Type B pancreatic cell (in vitro differentiated cells): ENCODE results near the gene FOXO1. TPM values are rescaled to one million over a fixed set of nuclear protein-coding genes. Genes with fewer than 3 reads are reported as not detected.

Experiments
- DNase-seq: peaks from one replicate; pipeline ENCODE4 v3.0.0; 2021; ENCODE audit warnings: mixed read lengths; ENCODE audit not compliant: unreplicated experiment; ENCODE audit errors: extremely low spot score
- H3K27ac Mint-ChIP-seq: 2 replicates; pipeline ENCODE4 v1.8.0; 2021; ENCODE audit warnings: mild to moderate bottlenecking, mixed read lengths
- H3K27me3 Mint-ChIP-seq: 2 replicates; pipeline ENCODE4 v1.8.0; 2021; ENCODE audit warnings: mixed read lengths
- H3K36me3 Mint-ChIP-seq: 2 replicates; pipeline ENCODE4 v1.8.0; 2021; ENCODE audit warnings: mixed read lengths
- H3K4me1 Mint-ChIP-seq: one replicate; pipeline ENCODE4 v1.8.0; 2021; ENCODE audit warnings: mixed read lengths; ENCODE audit not compliant: unreplicated experiment
- H3K4me3 Mint-ChIP-seq: 2 replicates; pipeline ENCODE4 v1.8.0; 2021; ENCODE audit warnings: mild to moderate bottlenecking, mixed read lengths
- H3K9me3 Mint-ChIP-seq: 2 replicates; pipeline ENCODE4 v1.8.0; 2021; ENCODE audit warnings: mixed read lengths
- total RNA-seq: library from RNA; stranded (reverse); gene quantifications from 2 replicates; pipeline ENCODE4 v1.2.1, GENCODE V29; 2021; ENCODE audit warnings: low replicate concordance
- TF ChIP-seq, protein P1 (sequence below): fragments of 200-600 bp; sonication (generic); conservative IDR thresholded peaks from 2 replicates; pipeline ENCODE4 v1.5.0; 2021; ENCODE audit warnings: antibody characterized with exemption, mild to moderate bottlenecking

Gene FOXO1
- total RNA-seq, 1 donor from 2014 or later = 21.5 TPM

DNA sequence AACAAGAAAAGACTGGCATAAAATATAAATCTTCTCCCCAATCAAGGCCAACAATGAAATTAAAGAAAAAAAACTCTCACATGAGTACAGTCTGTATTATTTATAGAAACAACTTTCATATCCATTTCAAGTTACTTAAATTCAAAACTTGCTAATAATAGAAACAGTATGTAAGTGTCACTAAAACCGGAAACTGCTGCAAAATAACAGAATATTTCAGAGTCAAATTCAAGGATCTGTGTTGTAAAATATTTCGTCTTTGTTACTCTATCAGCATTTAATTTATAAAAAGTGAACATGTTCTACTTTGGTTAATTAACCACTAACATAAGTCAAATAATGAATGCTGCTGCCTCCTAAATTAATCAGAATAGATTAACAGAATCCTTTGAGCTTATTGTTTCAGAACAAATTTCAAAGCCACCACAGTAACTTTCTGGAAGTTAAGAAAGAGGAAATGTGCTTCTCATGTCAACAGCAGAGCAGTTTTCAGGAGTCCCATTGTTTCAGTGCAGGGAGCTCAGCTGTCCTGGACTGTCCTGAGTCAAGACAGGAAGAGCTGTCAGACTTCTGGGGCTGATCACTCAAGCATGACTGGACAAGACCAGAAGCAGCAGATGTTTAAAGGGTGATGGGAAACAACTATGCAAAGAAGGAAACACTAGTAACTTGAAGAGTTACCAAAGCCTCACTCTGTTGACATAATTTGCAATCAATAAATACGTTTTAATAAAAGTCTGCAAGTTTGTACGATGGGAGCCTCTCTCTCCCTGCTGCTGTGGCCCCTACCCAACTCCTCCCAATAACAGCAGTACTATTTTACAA, 76.9 kb downstream of the FOXO1 start:
- peak overlapping the region; percentile 26 for H3K27ac Mint-ChIP-seq
- H3K4me3 Mint-ChIP-seq = no peak overlapping the region
- TF ChIP-seq, protein P1, sequence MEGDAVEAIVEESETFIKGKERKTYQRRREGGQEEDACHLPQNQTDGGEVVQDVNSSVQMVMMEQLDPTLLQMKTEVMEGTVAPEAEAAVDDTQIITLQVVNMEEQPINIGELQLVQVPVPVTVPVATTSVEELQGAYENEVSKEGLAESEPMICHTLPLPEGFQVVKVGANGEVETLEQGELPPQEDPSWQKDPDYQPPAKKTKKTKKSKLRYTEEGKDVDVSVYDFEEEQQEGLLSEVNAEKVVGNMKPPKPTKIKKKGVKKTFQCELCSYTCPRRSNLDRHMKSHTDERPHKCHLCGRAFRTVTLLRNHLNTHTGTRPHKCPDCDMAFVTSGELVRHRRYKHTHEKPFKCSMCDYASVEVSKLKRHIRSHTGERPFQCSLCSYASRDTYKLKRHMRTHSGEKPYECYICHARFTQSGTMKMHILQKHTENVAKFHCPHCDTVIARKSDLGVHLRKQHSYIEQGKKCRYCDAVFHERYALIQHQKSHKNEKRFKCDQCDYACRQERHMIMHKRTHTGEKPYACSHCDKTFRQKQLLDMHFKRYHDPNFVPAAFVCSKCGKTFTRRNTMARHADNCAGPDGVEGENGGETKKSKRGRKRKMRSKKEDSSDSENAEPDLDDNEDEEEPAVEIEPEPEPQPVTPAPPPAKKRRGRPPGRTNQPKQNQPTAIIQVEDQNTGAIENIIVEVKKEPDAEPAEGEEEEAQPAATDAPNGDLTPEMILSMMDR = no peak
- peaks cover 57% of the 10 kb centered on the region for H3K4me1 Mint-ChIP-seq
- H3K27me3 Mint-ChIP-seq = no peaks in the 10 kb centered on the region
- DNase-seq = no peak
- peaks cover 3% of the 10 kb centered on the region for H3K36me3 Mint-ChIP-seq
- no peaks in the 10 kb centered on the region for H3K9me3 Mint-ChIP-seq

DNA sequence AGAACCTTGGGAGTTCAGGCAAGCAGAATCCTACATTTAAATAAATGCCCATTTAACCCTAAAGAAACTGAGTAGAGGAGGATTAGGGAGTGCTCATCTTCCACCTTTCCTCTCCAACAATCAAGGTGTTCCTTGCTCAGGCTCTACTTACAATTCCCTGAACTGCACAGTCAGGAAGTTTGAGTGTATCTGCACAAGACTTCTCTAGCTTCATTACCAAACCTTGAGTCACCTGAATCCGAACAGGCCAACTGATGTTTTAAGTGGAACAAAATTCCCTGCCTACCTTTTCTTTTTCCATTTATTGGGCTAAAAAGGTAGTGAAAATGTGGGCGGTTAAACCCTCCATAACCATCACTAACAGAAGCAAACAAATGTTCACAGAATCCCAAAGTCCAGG, 78.3 kb downstream of the FOXO1 start:
- Mint-ChIP-seq H3K4me3 (no peak overlapping the region), H3K27me3 (no peaks in the 10 kb centered on the region), H3K27ac (no peak overlapping the region), H3K36me3 (peaks cover 3% of the 10 kb centered on the region), H3K4me1 (peaks cover 57% of the 10 kb centered on the region), H3K9me3 (peaks cover 6% of the 10 kb centered on the region)
- TF ChIP-seq, protein P1 = no peak
- DNase-seq = no peak

DNA sequence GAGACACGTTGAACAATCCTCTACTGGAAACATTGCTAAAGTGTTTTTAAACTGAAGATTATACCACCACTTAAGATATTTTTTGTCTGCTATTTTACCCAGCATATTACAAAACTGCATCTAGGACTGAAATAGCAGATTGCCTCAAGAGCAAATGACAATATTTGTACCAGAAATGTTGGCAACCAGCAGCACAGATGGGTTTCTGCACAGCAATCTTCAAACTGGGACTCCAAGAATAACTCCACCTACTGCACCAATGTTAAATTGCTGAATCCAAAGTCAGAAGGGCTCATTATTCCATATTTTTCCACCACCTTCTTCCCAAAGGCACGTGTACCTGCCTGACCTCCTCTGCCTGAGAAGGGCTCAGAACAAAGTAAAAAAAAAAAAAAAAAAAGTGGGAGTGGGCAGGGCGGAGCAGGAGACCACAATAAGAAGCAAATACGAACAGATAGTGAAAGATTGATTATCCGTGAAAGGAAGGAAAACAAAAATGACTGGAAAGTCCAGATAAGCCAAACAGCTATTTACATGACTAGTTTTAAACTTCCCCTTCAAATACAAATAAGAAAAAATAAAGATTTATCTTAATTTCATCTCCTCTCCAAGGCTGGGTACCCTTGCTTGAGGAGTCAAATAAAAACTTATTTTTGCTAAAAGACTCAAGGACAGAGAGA, 79.4 kb downstream of the FOXO1 start:
- Mint-ChIP-seq H3K4me1 (peaks cover 53% of the 10 kb centered on the region), H3K36me3 (peaks cover 8% of the 10 kb centered on the region), H3K4me3 (no peak overlapping the region), H3K27me3 (no peaks in the 10 kb centered on the region), H3K9me3 (peaks cover 14% of the 10 kb centered on the region), H3K27ac (no peak overlapping the region)
- TF ChIP-seq, protein P1 = no peak
- no peak for DNase-seq

DNA sequence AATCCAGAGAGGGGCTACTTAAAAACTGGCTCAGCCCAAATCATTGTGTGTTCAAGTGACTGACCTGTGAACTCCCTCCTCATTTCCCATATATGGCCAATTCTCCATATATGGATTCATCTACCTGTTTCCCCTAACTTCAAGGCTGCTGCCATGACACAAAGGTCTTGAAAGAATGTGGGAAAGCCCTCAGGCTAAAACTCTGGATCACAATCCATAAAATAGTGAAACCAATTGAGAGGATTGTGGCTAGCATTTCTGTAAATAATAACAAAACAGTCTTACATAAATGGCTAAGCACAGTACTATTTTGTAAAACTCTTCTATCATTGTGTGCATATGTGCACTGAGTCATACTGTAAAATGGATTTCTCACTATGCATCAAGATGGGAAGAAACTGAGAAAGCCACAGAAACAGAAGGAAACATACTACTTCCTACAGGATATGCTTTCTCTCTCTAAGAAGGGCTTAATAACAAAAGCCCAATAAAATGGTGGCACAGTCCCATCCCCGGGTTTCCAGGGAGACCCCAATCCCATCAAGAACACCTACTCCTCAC, 80.5 kb downstream of the FOXO1 start:
- Mint-ChIP-seq H3K9me3 (peaks cover 14% of the 10 kb centered on the region), H3K27ac (no peak overlapping the region), H3K4me1 (peaks cover 46% of the 10 kb centered on the region), H3K36me3 (peaks cover 12% of the 10 kb centered on the region), H3K27me3 (no peaks in the 10 kb centered on the region), H3K4me3 (no peak overlapping the region)
- no peak for DNase-seq
- TF ChIP-seq, protein P1 = no peak

DNA sequence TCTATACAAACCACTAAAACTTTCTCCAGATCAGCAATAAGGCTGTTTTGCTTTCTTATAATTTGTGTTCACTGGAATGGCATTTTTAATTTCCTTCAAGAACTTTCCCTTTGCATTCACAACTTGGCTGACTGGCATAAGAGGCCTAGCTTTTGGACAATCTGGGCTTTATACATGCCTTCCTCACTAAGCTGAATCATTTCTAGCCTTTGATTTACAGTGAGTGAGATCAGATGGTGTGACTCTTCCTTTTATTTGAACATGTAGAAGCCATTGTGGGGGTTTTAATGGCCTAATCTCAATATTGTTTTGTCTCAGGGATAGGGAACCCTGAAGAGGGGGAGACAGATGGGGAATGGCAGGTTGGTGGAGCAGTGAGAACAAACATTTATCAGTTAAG, 82.7 kb downstream of the FOXO1 start:
- Mint-ChIP-seq H3K9me3 (peaks cover 14% of the 10 kb centered on the region), H3K27me3 (no peaks in the 10 kb centered on the region), H3K4me1 (peaks cover 42% of the 10 kb centered on the region), H3K4me3 (no peak overlapping the region), H3K27ac (no peak overlapping the region), H3K36me3 (peaks cover 12% of the 10 kb centered on the region)
- no peak for DNase-seq
- TF ChIP-seq, protein P1 = no peak
